GM19035 (cell line): ENCODE measurements around the gene ATP4B.

Source experiments
- ATAC-seq: cut with Tn5 transposase; IDR thresholded peaks from one replicate; pipeline ENCODE4 v1.9.1; 2021; ENCODE audit not compliant: unreplicated experiment

The ATP4B gene

GRCh38 chr13:113656831-113657671, 947 bp downstream of the ATP4B start:
- ATAC-seq: no peak

- ATAC-seq: no peak
Measured at GRCh38 chr13:113656003-113656588, 1.9 kb downstream of the ATP4B start.

- ATAC-seq: no peak
Measured at GRCh38 chr13:113655346-113656002, 2.5 kb downstream of the ATP4B start.

GRCh38 chr13:113654591-113655345, 3.2 kb downstream of the ATP4B start:
- ATAC-seq: no peak

- no peak for ATAC-seq
Measured at GRCh38 chr13:113654175-113654560, 3.8 kb downstream of the ATP4B start.

- ATAC-seq: no peak
Measured at GRCh38 chr13:113653264-113654174, 4.5 kb downstream of the ATP4B start.

- ATAC-seq: no peak
Measured at GRCh38 chr13:113652404-113653263, 5.4 kb downstream of the ATP4B start.

GRCh38 chr13:113651511-113652403, 6.2 kb downstream of the ATP4B start:
- ATAC-seq: no peak

GRCh38 chr13:113650731-113651148, 7.3 kb downstream of the ATP4B start:
- no peak for ATAC-seq

GRCh38 chr13:113650275-113650674, 7.7 kb downstream of the ATP4B start:
- ATAC-seq: no peak

- ATAC-seq: no peak
Measured at GRCh38 chr13:113649212-113649611, 8.8 kb downstream of the ATP4B start.

- ATAC-seq: no peak
Measured at GRCh38 chr13:113648216-113648610, 9.8 kb downstream of the ATP4B start.

GRCh38 chr13:113647351-113648215, 10.4 kb downstream of the ATP4B start:
- ATAC-seq: no peak

GRCh38 chr13:113646921-113647340, 11.1 kb downstream of the ATP4B start:
- ATAC-seq: no peak

GRCh38 chr13:113646376-113646775, 11.6 kb downstream of the ATP4B start:
- ATAC-seq: no peak

- ATAC-seq: no peak
Measured at GRCh38 chr13:113645329-113645728, 12.7 kb downstream of the ATP4B start.

GRCh38 chr13:113644800-113645199, 13.2 kb downstream of the ATP4B start:
- ATAC-seq: no peak
